MM.1S (cell line): ENCODE data around the gene KCNQ1.

Source experiments
- CTCF ChIP-seq: fragments of 300-600 bp; sonication (generic); IDR thresholded peaks from 2 replicates; pipeline ENCODE4 v1.5.1; 2016; ENCODE audit warnings: antibody characterized with exemption, low read length, mixed read lengths
- EZH2 ChIP-seq: fragments of 300-600 bp; sonication (generic); optimal IDR thresholded peaks from 2 replicates; pipeline ENCODE3; 2017; ENCODE audit warnings: low read depth, mild to moderate bottlenecking, antibody characterized with exemption, low read length, mixed read lengths
- EZH2phosphoT487 ChIP-seq: fragments of 300-600 bp; sonication (generic); IDR thresholded peaks from 2 replicates; pipeline ENCODE4 v1.6.1; 2018; ENCODE audit warnings: antibody characterized with exemption, low read length

- no peak for TF ChIP-seq CTCF
- no peak for TF ChIP-seq EZH2
- no peak for TF ChIP-seq EZH2phosphoT487
These were observed 361.7 kb downstream of the KCNQ1 start for GRCh38 chr11:2806351-2807024.
